HG03521 (cell line): ENCODE data around the gene PACRG.
A peak's percentile ranks its signal among the peaks of the same experiment; 100 is the strongest.
"Not testable (repeated sequence)": the region's sequence is repeated elsewhere in the genome, so short reads cannot be mapped to it uniquely, and the experiment has no call there.

Experiments used
- ATAC-seq: cut with Tn5 transposase; IDR thresholded peaks from one replicate; pipeline ENCODE4 v1.9.1; 2021; ENCODE audit warnings: mild to moderate bottlenecking, moderate library complexity; ENCODE audit not compliant: unreplicated experiment

The PACRG gene

DNA sequence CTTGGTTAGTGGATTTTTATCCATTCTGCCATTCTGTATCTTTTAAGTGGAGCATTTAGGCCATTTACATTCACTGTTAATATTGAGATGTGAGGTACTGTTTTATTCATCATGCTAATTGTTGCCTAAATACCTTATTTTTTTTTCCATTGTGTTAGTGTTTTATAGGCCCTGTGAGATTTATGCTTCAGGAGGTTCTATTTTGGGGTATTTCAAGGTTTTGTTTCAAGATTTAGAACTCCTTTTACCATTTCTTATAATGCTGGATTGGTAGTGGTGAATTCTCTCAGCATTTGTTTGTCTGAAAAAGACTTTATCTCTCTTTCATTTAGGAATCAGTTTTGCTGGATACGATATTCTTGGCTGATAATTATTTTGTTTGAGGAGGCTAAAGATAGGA, 255.5 kb downstream of the PACRG start:
- not testable (repeated sequence) for ATAC-seq

DNA sequence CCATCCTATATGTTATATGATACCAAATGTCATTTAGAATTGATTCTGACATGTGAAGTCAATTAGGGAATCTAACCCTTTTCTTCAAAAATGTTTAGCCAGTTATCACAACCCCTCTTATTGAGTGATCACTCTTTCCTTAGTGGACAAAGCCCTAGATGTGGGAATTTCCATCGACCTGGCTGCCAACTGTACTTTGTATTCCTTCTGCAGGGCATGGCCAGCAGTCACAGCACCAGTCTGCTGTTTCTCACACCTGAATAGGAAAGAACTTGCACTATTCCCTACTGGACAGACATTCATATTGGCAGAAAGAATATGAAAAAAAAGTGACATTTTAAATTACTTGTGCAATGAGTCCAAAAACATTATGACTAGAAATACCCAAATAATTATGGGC, 271.0 kb downstream of the PACRG start:
- ATAC-seq = no peak

- no peak for ATAC-seq
Observed at GRCh38 chr6:162999575-163000285, 272.0 kb downstream of the PACRG start.

DNA sequence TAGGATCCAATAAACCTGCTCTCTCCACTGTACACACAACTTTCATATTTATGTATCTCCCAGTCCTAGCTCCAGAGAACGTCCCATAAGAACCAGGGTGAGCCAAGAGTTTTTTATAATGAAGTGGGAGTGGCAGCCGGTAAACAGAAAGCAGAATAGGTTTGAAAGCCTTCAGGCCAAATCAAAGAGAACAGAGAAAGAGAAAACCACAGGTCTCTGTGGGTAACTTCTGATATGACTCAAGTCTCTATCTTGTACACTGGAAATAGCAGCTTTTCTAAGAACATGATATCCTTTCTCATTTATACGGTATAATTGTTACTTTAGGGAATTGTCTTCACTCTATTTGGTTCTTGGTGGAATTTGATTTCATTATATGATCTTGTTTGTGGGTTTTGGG, 273.6 kb downstream of the PACRG start:
- ATAC-seq = peak; percentile 99

GRCh38 chr6:163008186-163008585, 280.4 kb downstream of the PACRG start:
- no peak for ATAC-seq

GRCh38 chr6:163008626-163009025, 280.9 kb downstream of the PACRG start:
- ATAC-seq = no peak

DNA sequence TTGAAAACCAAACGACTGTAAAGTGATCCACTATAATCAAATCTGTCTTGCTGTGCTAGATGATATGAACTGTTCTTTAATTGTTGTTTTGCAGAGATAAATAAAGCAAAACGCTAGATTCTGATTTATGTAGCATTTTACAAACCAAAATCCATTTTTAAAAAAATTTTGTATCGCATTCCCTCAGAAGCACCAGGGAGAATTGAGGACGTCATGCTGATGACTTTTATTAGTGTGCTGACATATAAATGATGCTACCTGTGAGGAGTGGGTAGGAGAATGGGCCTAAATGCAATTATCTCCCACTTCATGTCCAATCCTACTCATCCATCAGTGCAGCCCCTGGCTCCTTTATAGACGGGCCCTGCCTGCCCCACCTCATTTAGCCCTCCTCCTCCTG, 282.4 kb downstream of the PACRG start:
- no peak for ATAC-seq

GRCh38 chr6:163014736-163015135, 287.0 kb downstream of the PACRG start:
- ATAC-seq = no peak

- ATAC-seq = no peak
Observed at GRCh38 chr6:163017801-163018200, 290.0 kb downstream of the PACRG start.

DNA sequence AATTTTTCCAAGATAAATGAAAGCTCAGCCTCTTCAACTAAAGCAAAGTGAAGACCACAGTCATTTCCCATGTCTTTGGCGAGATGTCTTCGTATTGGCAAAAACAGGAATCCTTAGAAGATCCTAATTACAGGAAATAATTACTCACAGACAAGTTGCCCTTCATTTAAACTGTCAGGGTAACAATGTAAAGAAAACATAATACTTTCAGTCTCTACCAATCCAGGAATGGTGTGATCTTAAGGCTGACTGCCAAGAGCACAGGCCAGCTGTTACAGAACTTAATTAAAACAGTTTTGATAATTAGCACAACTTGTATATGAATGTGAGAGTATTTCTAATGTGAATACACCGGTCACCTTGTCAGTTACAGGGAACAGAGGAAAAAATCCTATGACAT, 292.2 kb downstream of the PACRG start:
- no peak for ATAC-seq

GRCh38 chr6:163021054-163021453, 293.3 kb downstream of the PACRG start:
- no peak for ATAC-seq

DNA sequence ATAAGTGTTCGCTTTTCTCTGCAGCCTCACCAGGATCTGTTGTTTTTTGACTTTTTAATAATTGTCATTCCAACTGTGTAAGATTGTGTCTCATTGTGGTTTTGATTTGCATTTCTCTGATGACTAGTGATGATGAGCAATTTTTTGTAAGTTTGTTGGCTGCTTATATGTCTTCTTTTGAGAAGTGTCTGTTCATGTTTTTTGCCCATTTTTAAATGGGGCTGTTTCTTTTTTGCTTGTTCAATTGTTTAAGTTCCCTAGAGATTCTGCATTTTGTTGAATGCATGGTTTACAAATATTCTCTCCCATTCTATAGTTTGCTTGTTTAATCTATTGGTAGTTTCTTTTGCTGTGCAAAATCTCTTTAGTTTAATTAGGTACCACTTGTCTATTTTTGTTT, 295.9 kb downstream of the PACRG start:
- no peak for ATAC-seq

- ATAC-seq = no peak
Observed at GRCh38 chr6:163026893-163027292, 299.1 kb downstream of the PACRG start.

DNA sequence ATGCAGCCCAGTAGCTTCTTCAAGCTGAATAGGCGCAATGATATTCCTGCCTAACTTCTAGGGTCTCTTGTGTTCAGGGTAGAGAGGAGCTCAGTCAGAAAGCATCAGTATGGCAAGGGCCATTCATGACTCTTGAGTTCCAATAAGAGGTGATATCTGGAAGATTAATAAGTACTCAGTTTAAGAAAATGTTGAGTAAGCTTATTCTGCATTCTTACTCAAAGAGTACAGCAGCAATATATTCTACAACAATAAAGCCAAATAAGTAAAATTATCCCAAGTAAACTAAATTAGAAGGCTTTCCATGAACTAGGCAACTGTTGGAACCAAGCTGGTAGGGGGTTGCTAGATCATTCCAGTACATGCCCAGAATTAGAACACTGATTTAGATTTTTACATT, 303.2 kb downstream of the PACRG start:
- ATAC-seq = no peak

GRCh38 chr6:163031931-163032330, 304.2 kb downstream of the PACRG start:
- no peak for ATAC-seq

DNA sequence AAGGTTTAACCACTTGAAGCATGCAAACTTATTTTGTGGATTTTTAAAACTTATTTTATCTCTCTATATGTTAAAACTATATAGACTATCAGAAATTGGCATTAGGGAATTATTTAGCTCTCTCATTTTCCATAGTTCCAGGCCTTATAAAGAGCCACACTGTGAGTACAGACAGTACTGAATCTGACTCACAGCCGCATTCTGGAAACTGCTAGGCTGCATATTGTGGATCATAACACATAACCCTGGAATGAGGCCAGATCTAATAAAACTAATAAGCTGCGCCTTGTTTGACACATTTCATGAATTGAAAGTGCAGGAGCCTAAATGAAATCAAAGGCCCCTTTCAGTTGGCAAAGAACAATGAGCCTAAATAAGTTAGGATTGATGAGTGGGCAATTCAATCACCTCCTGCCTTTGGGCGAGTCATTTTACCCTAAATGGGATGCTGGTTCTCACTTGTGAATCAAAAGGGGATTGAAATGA, 308.4 kb downstream of the PACRG start:
- no peak for ATAC-seq

DNA sequence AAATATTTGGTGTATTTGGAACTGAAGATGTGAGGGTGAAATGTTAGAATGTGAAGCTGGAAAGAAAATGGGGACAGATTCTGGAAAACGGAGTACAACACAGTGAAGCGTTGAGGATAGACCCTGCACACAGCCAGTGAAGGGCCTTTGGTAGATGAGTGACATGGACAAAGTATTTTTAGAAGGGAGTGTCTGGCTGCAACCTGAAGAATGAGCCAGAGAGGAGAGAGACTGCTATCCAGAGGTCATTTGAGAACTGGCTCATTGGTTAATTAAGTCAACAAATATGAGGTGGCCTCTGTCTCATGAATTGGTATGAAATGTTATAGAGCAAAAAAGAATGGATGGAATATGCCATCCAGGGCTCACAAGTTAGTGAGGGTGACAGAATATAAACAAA, 310.5 kb downstream of the PACRG start:
- no peak for ATAC-seq

DNA sequence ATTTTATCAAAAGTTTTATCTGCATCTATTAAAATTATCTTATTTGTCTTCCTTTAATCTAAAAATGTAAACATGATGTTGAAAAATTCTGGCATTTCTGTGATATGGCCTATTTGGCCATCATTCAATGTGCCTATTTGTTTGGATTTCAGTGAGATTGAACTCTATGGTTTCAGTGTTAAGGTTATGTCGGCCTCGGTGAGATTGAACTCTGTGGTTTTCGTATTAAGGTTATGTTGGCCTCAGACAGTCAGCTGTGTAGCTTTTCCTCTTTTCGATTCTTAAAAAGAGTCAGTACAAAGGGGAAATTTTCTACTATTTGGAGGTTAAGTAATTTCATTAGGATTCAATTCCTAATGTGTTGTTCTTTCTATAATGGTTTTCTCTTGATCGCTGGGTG, 320.6 kb downstream of the PACRG start:
- ATAC-seq = no peak

DNA sequence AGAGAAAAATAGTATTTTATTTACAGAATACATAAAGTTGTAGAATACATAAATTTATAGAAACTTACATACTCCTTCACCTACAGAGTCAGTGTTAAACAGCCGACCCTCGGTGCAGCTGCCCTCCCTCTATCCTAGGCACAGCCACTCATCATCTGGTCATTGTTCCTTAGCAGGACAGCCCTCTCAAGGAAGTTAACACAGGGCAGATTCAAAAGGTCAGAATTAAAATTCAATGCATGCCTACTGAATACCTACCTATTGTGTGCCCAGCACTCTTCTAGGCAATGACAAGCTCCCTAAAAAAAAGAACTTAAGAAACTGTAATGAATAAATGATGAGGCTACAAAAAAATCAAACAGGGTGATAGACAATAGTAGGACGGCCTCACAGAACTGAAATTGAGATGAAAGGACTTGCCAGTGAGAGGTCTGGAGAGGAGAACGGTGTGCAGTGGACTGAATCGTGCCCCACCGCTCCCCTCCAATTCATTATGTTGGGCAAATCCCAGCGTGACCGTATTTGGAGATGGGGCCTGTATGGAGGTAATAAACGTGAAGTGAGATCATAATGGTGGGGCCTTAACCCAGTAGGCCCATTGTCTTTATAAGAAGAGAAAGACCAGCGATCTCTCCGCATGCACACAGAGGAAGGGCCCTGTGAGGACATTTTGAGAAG, 326.0 kb downstream of the PACRG start:
- no peak for ATAC-seq

GRCh38 chr6:163054641-163055040, 326.9 kb downstream of the PACRG start:
- no peak for ATAC-seq

DNA sequence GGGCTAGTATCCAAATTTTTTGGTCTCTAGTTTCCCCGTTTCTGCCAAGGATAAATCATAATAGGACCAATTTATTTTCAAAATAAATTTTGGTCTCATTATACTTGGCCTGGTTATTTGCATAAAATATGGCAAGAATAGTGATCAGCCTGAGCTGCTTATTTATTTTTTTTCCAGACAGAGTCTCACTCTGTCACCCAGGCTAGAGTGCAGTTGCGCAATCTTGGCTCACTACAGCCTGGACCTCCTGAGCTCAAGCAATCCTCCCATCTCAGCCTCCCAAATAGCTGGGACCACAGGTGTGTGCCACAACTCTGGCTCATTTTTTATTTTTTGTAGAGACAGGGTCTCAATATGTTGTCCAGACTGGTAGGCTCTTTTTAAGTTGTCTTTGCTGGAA, 329.5 kb downstream of the PACRG start:
- ATAC-seq = no peak

- no peak for ATAC-seq
Observed at GRCh38 chr6:163062790-163063189, 335.0 kb downstream of the PACRG start.

DNA sequence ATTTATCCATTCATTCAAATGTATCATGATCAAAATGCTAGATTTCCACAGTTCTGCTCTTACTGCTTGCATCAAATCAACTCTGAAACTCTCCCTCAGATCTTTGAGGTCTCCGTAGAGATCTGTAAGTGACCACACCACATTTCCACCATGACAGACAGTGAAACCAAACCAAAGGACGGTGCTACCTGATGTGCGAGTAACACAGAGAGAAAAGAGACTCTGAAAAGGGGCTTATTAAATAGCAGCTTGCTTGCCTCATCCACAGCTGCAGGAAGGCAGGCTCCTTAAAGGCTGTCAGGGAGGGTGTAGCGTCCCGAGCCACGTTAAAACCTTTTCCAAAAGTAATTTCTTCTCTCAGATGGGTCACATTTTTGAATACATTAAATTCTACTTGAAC, 335.8 kb downstream of the PACRG start:
- no peak for ATAC-seq
